Large intestine (tissue), 3 donors: Measurements from ENCODE around the gene TRMU. TPM values are rescaled to one million over a fixed set of nuclear protein-coding genes. Genes with fewer than 3 reads are reported as not detected.
"Not testable (repeated sequence)": the region's sequence is repeated elsewhere in the genome, so short reads cannot be mapped to it uniquely, and the experiment has no call there.

Experiments used
- DNase-seq, 2 donors: peaks; one replicate each; pipeline versions ENCODE4 v3.0.0 to v3.0.0-alpha.2; 2013
- H3K27ac ChIP-seq: one replicate; pipeline ENCODE4 v1.5.1; 2013; ENCODE audit warnings: low read length
- H3K27me3 ChIP-seq: 2 replicates; pipeline ENCODE4 v1.6.1; 2013; ENCODE audit warnings: low read length; ENCODE audit not compliant: control insufficient read depth, insufficient read depth
- H3K36me3 ChIP-seq: 2 replicates; pipeline ENCODE4 v1.6.1; 2013; ENCODE audit warnings: low read length; ENCODE audit not compliant: control insufficient read depth, insufficient read depth
- H3K4me1 ChIP-seq: one replicate; pipeline ENCODE4 v1.6.1; 2013; ENCODE audit warnings: low read length; ENCODE audit not compliant: control insufficient read depth, insufficient read depth
- H3K4me3 ChIP-seq: one replicate; pipeline ENCODE4 v1.5.1; 2013; ENCODE audit warnings: low read length
- H3K9me3 ChIP-seq: one replicate; pipeline ENCODE4 v1.6.1; 2013; ENCODE audit warnings: mild to moderate bottlenecking, low read depth, low read length, moderate library complexity; ENCODE audit not compliant: control insufficient read depth
- WGBS: methylation state at CpG from one replicate; pipeline ENCODE4 v1.1.5; 2013; ENCODE audit warnings: low lambda C conversion rate; ENCODE audit not compliant: insufficient coverage; 5-methylcytosine and 5-hydroxymethylcytosine counted together
- polyA plus RNA-seq: library from polyadenylated mRNA; unstranded; fragments of 120-200 nt; gene quantifications from one replicate; pipeline ENCODE4 v1.2.1, GENCODE V29; 2013

The TRMU gene
- polyA plus RNA-seq, 1 donor: 42.3 TPM

- no peaks in the 10 kb centered on the region for H3K9me3 ChIP-seq
- no peak overlapping the region for H3K4me3 ChIP-seq
- DNase-seq: no peak
- no CpG with 5 or more reads among the region's 18 CpGs for WGBS
- no peak overlapping the region for H3K27ac ChIP-seq
- H3K36me3 ChIP-seq: no peaks in the 10 kb centered on the region
- H3K27me3 ChIP-seq: no peaks in the 10 kb centered on the region
- H3K4me1 ChIP-seq: no peaks in the 10 kb centered on the region
Observed at GRCh38 chr22:46397514-46397913, 62.0 kb downstream of the TRMU start.

DNA sequence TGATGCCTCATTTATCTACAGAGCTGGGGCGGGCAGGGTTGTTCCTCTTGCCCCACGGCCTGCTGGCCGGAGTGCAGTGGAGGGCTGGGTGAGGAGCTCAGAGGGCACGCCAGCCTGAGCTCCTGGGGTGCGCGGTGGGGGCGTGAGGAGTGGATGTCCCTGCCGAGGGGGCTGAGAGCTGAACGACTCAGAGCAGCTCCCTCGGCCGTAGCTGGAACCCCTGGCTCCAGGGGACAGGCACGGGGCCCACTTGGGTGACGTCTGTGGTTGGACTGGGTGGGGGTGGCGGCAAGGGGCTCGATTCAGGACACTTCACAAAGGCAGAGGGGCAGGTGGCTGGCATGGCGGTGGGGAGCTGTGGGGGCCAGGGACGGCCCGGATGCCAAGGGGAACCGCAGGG lies 62.4 kb downstream of the TRMU start:
- Histone ChIP-seq H3K27ac (no peak overlapping the region), H3K9me3 (no peaks in the 10 kb centered on the region), H3K4me1 (no peaks in the 10 kb centered on the region), H3K4me3 (no peak overlapping the region), H3K36me3 (no peaks in the 10 kb centered on the region), H3K27me3 (no peaks in the 10 kb centered on the region)
- WGBS: 80% methylated on average over 1 of the region's 19 CpGs
- no peak for DNase-seq

- H3K36me3 ChIP-seq: no peaks in the 10 kb centered on the region
- H3K9me3 ChIP-seq: no peaks in the 10 kb centered on the region
- H3K27ac ChIP-seq: no peak overlapping the region
- no peak for DNase-seq
- H3K4me3 ChIP-seq: no peak overlapping the region
- WGBS: no CpG with 5 or more reads among the region's 16 CpGs
- H3K4me1 ChIP-seq: no peaks in the 10 kb centered on the region
- no peaks in the 10 kb centered on the region for H3K27me3 ChIP-seq
Observed at GRCh38 chr22:46399251-46400024, 63.9 kb downstream of the TRMU start.

DNA sequence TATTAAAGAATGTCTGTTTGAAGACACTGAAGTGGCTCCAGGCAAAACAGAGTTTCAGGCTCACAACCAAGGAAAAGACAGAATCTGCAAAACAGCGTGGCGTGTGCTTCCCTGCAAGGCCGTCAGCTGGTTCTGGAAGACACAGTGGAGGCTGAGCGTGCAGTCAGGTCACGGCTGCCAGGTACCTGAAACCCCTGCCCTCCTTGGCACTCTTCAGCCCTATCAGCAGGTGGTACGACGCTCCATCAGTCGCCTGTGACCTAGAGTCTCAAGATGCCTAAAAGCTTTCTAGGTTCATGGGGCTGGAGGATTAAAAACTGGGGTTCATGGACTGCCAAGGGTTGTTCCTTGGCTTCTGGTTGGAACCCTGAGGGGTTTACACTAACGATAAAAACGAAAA lies 65.9 kb downstream of the TRMU start:
- DNase-seq: no peak
- no peaks in the 10 kb centered on the region for H3K36me3 ChIP-seq
- no peak overlapping the region for H3K4me3 ChIP-seq
- H3K27me3 ChIP-seq: no peaks in the 10 kb centered on the region
- no peaks in the 10 kb centered on the region for H3K4me1 ChIP-seq
- no peaks in the 10 kb centered on the region for H3K9me3 ChIP-seq
- no peak overlapping the region for H3K27ac ChIP-seq
- WGBS: 100% methylated on average over 2 of the region's 10 CpGs

DNA sequence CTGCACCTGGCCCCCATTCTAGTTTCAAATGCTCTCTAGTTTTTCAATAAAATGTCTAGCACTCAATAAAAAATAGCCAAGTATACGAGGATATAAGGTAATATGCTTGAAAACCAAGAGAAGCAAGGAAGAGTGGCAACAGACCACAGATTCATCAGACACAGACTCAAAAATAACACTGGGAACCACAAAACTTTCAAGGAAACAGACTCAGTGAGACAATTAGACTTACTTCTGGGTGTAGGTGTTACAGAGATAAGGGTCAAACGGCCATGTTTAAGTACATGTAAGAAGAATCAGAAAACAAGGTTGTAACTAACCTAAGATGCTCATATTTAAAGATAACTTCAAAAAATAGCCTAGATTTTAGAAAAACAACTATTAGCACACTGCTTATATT lies 67.0 kb downstream of the TRMU start:
- no peaks in the 10 kb centered on the region for H3K27me3 ChIP-seq
- no peaks in the 10 kb centered on the region for H3K9me3 ChIP-seq
- no peaks in the 10 kb centered on the region for H3K36me3 ChIP-seq
- no peak overlapping the region for H3K4me3 ChIP-seq
- DNase-seq: no peak
- 57% methylated on average over 1 of the region's 2 CpGs for WGBS
- no peak overlapping the region for H3K27ac ChIP-seq
- no peaks in the 10 kb centered on the region for H3K4me1 ChIP-seq

- H3K9me3 ChIP-seq, H3K27ac ChIP-seq, H3K36me3 ChIP-seq, H3K4me3 ChIP-seq, H3K4me1 ChIP-seq, DNase-seq, H3K27me3 ChIP-seq: not testable (repeated sequence)
- WGBS: 83% methylated on average over 2 of the region's 7 CpGs
Observed at GRCh38 chr22:46403880-46404279, 68.4 kb downstream of the TRMU start.

DNA sequence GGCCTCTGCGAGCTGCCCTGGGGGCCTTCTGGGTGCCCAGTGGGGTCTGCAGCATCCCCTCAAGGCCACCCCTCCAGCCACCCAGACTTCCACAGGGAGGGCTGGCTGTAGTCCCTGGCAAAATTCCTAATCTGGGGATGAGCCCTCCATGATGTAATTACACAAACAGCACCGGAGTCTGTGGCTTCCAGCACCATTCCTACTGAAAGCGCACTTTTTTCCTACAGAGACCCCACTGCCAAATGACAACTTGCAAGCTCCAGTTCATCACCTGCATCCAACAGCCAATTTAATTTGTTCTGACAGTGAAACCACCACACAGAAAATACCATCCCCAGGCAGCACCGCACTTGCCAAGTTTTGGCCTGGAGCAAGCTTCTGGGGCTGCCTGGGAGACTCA lies 70.4 kb downstream of the TRMU start:
- Histone ChIP-seq H3K36me3 (no peaks in the 10 kb centered on the region), H3K9me3 (no peaks in the 10 kb centered on the region), H3K27me3 (no peaks in the 10 kb centered on the region), H3K27ac (no peak overlapping the region), H3K4me1 (no peaks in the 10 kb centered on the region), H3K4me3 (no peak overlapping the region)
- no peak for DNase-seq
- WGBS: no CpG with 5 or more reads among the region's 4 CpGs

DNA sequence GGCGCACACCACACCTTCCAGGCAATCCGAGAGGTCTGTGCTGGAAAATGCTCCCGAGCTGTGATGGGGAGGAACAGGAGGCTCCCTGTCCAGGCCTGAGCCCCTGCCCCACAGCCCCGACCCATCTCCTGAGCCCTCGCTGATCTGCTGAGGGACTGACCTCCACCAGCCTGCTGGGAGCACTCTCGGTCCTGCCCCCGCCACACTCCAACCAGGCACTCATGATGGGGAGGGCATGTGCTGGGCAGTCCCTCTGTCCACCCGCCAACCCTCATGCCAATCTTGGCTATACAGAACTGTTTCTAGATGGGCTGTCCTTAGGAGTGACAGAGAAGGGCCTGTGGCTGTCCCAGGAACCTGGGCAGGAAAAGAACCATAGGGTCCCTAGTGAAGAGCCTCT lies 70.8 kb downstream of the TRMU start:
- Histone ChIP-seq H3K4me1 (no peaks in the 10 kb centered on the region), H3K27ac (no peak overlapping the region), H3K27me3 (no peaks in the 10 kb centered on the region), H3K4me3 (no peak overlapping the region), H3K9me3 (no peaks in the 10 kb centered on the region), H3K36me3 (no peaks in the 10 kb centered on the region)
- DNase-seq: no peak
- WGBS: no CpG with 5 or more reads among the region's 8 CpGs

DNA sequence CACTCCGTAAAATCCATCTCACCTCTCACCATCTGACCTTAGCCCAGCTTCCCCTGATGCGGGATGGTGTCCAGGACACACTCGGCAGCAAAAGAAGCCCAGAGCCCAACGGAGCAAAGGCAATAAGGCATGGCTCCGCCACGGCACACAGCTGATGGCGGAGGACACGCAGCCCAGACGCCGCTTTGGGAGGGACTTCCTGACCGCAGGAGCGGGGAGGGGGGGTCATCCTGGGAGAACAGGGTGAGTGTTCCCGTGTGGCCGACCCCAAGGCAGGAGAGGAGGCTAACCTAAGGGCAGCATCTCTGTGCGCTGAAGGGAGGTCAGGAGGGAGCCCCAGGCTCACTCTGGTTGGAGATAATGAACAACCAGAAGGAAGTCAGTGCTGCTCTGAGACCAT lies 71.3 kb downstream of the TRMU start:
- WGBS: no CpG with 5 or more reads among the region's 15 CpGs
- H3K27me3 ChIP-seq: no peaks in the 10 kb centered on the region
- no peaks in the 10 kb centered on the region for H3K4me1 ChIP-seq
- no peak overlapping the region for H3K4me3 ChIP-seq
- no peaks in the 10 kb centered on the region for H3K9me3 ChIP-seq
- no peaks in the 10 kb centered on the region for H3K36me3 ChIP-seq
- DNase-seq: no peak
- H3K27ac ChIP-seq: no peak overlapping the region
